SIG-M5 (cell line): ENCODE results near the gene MYCL.
A peak's percentile ranks its signal among the peaks of the same experiment; 100 is the strongest.

Experiments
- DNase-seq: peaks from one replicate; lab custom pipeline; 2025; lab: John Stamatoyannopoulos, UW

MYCL gene

GRCh38 chr1:39852214-39852791 lies 49.4 kb downstream of the MYCL start:
- DNase-seq = no peak

- no peak for DNase-seq
Observed at GRCh38 chr1:39850606-39851216, 51.0 kb downstream of the MYCL start.

GRCh38 chr1:39849203-39849602 lies 52.5 kb downstream of the MYCL start:
- no peak for DNase-seq

- DNase-seq = no peak
Observed at GRCh38 chr1:39847940-39848339, 53.8 kb downstream of the MYCL start.

- DNase-seq = no peak
Observed at GRCh38 chr1:39846796-39847195, 54.9 kb downstream of the MYCL start.

GRCh38 chr1:39845569-39846566 lies 55.8 kb downstream of the MYCL start:
- peak; percentile 43 for DNase-seq
